HCT116 (cell line): ENCODE results near the gene SDK1. TPM values are rescaled to one million over a fixed set of nuclear protein-coding genes. Genes with fewer than 3 reads are reported as not detected.

Experiments used
- ATAC-seq: fragments of 200-7000 bp; cut with Tn5 transposase; 2 replicates; pipeline ENCODE4 v1.9.1; 2020; ENCODE audit warnings: mild to moderate bottlenecking, moderate library complexity
- BruUV-seq: library from RNA; stranded (reverse); fragments of 400-500 nt; replicated peaks from 2 replicates; lab custom pipeline; 2021; lab: Mats Ljungman, UMichigan
- CTCF ChIA-PET: fragments of 300-600 bp; sonication (Branson Sonifier 250); formaldehyde crosslinking; loops from one replicate; lab custom pipeline; 2021; ENCODE audit warnings: antibody characterized with exemption; lab: Charles Lee
- POLR2A ChIA-PET: fragments of 300-600, 350-600 bp; sonication (Branson Sonifier 250); formaldehyde crosslinking; loops from one replicate; lab custom pipeline; 2021; ENCODE audit warnings: antibody characterized with exemption; lab: Charles Lee
- RAD21 ChIA-PET, 2 experiments: fragments of 300-600 bp; sonication (Branson Sonifier 250); formaldehyde crosslinking; loops; one replicate each; lab custom pipeline; 2023; ENCODE audit warnings: low total read pairs in 2 of 2; ENCODE audit not compliant: uncharacterized antibody in 2 of 2, unreplicated experiment in 2 of 2, low non-redundant PET in 1 of 2; lab: Charles Lee
- DNase-seq: peaks from one replicate; pipeline ENCODE4 v3.0.0-alpha.2; 2010; ENCODE audit warnings: low read depth, low spot score
- H2AFZ ChIP-seq: fragments of 200-600 bp; shearing (Covaris generic), sonication (generic); 2 replicates; pipeline ENCODE4 v1.6.1; 2017; ENCODE audit warnings: low read depth, mixed run types, mixed read lengths, antibody characterized with exemption, low read length; ENCODE audit not compliant: poor library complexity, severe bottlenecking
- H3K27ac ChIP-seq: 2 replicates; pipeline ENCODE4 v1.5.1; 2012; ENCODE audit warnings: low read depth, low read length
- H3K27me3 ChIP-seq: fragments of 200-600 bp; sonication (generic); 2 replicates; pipeline ENCODE4 v1.6.1; 2016; ENCODE audit warnings: mixed run types, low read length, mixed read lengths; ENCODE audit not compliant: insufficient read depth
- H3K36me3 ChIP-seq, 2 experiments: fragments of 200-500 bp in 1 of 2; fragments of 200-600 bp in 1 of 2; sonication (Bioruptor generic) in 1 of 2; sonication (generic) in 1 of 2; 2 replicates each; pipeline versions ENCODE4 v1.5.1 to v1.6.1; 2014 to 2016; ENCODE audit warnings: low read length in 2 of 2, inconsistent platforms in 1 of 2, mixed read lengths in 1 of 2, mixed run types in 1 of 2; ENCODE audit not compliant: insufficient read depth in 2 of 2, control insufficient read depth in 1 of 2
- H3K4me1 ChIP-seq, 2 experiments: fragments of 200-600 bp in 1 of 2; sonication (generic) in 1 of 2; 2 replicates each; pipeline versions ENCODE4 v1.5.1 to v1.6.1; 2012 to 2017; ENCODE audit warnings: low read length in 2 of 2, inconsistent platforms in 1 of 2, mild to moderate bottlenecking in 1 of 2, mixed read lengths in 1 of 2, mixed run types in 1 of 2, moderate library complexity in 1 of 2; ENCODE audit not compliant: insufficient read depth in 2 of 2, control insufficient read depth in 1 of 2
- H3K4me2 ChIP-seq: fragments of 200-600 bp; sonication (generic); 2 replicates; pipeline ENCODE4 v1.6.1; 2017; ENCODE audit warnings: mixed run types, low read length, mixed read lengths
- H3K4me3 ChIP-seq, 2 experiments: fragments of 200-600 bp in 1 of 2; sonication (generic) in 1 of 2; replicated peaks in 1 of 2; 2 replicates each; pipeline ENCODE4 v1.5.1; 2011 to 2016; ENCODE audit warnings: low read length in 2 of 2, control low read depth in 1 of 2, low read depth in 1 of 2, mild to moderate bottlenecking in 1 of 2, mixed read lengths in 1 of 2, mixed run types in 1 of 2
- H3K79me2 ChIP-seq: fragments of 200-600 bp; sonication (generic); 2 replicates; pipeline ENCODE4 v1.6.1; 2017; ENCODE audit warnings: mild to moderate bottlenecking, mixed run types, low read length, moderate library complexity, mixed read lengths; ENCODE audit not compliant: insufficient read depth
- H3K9ac ChIP-seq: fragments of 200-600 bp; sonication (generic); 2 replicates; pipeline ENCODE4 v1.6.1; 2016; ENCODE audit warnings: low read length, mixed read lengths
- H3K9me2 ChIP-seq: fragments of 200-600 bp; sonication (generic), shearing (Covaris generic); 2 replicates; pipeline ENCODE4 v1.6.1; 2017; ENCODE audit warnings: mixed run types, mild to moderate bottlenecking, moderate library complexity; ENCODE audit not compliant: insufficient read depth
- H3K9me3 ChIP-seq, 2 experiments: fragments of 200-500 bp in 1 of 2; fragments of 200-600 bp in 1 of 2; sonication (Bioruptor generic) in 1 of 2; sonication (generic) in 1 of 2; 2 replicates each; pipeline ENCODE4 v1.6.1; 2014 to 2017; ENCODE audit warnings: low read length in 2 of 2, mixed read lengths in 2 of 2, inconsistent platforms in 1 of 2, low read depth in 1 of 2, mild to moderate bottlenecking in 1 of 2, mixed run types in 1 of 2, moderate library complexity in 1 of 2; ENCODE audit not compliant: control insufficient read depth in 1 of 2, insufficient read depth in 1 of 2
- H4K20me1 ChIP-seq: fragments of 200-600 bp; sonication (generic), shearing (Covaris generic); 2 replicates; pipeline ENCODE4 v1.6.1; 2017; ENCODE audit warnings: mixed run types, mild to moderate bottlenecking, moderate library complexity; ENCODE audit not compliant: insufficient read depth
- CEBPB ChIP-seq: IDR thresholded peaks from 2 replicates; pipeline ENCODE4 v1.6.1; 2012; ENCODE audit warnings: low read depth
- EGR1 ChIP-seq: IDR thresholded peaks from 2 replicates; pipeline ENCODE4 v1.6.1; 2012; ENCODE audit warnings: low read depth
- ELF1 ChIP-seq: IDR thresholded peaks from 2 replicates; pipeline ENCODE4 v1.6.1; 2012; ENCODE audit warnings: low read depth, borderline replicate concordance
- EZH2 ChIP-seq: fragments of 200-600 bp; sonication (generic); IDR thresholded peaks from 2 replicates; pipeline ENCODE4 v1.6.1; 2017; ENCODE audit warnings: antibody characterized with exemption, mixed run types
- EZH2phosphoT487 ChIP-seq: fragments of 200-600 bp; IDR thresholded peaks from 2 replicates; pipeline ENCODE4 v1.6.1; 2018; ENCODE audit warnings: antibody characterized with exemption, borderline replicate concordance
- MAX ChIP-seq: IDR thresholded peaks from 2 replicates; pipeline ENCODE4 v1.6.1; 2012
- POLR2A ChIP-seq: IDR thresholded peaks from 2 replicates; pipeline ENCODE4 v1.7.0; 2011; ENCODE audit warnings: borderline replicate concordance; ENCODE audit not compliant: insufficient read depth, insufficient read length; ENCODE audit errors: extremely low read depth
- POLR2AphosphoS5 ChIP-seq: IDR thresholded peaks from 2 replicates; pipeline ENCODE4 v1.6.1; 2011; ENCODE audit warnings: mild to moderate bottlenecking, low read depth, low read length, moderate library complexity
- RAD21 ChIP-seq: IDR thresholded peaks from 2 replicates; pipeline ENCODE4 v1.6.1; 2012; ENCODE audit warnings: low read depth, mild to moderate bottlenecking
- SIN3A ChIP-seq: IDR thresholded peaks from 2 replicates; pipeline ENCODE4 v1.6.1; 2012; ENCODE audit warnings: low read depth
- SP1 ChIP-seq: IDR thresholded peaks from 2 replicates; pipeline ENCODE4 v1.6.1; 2012; ENCODE audit warnings: low read depth
- SRF ChIP-seq: IDR thresholded peaks from 2 replicates; pipeline ENCODE4 v1.6.1; 2012; ENCODE audit warnings: low read depth
- TCF7L2 ChIP-seq: IDR thresholded peaks from 2 replicates; pipeline ENCODE4 v1.7.0; 2011; ENCODE audit warnings: borderline replicate concordance, inconsistent platforms; ENCODE audit not compliant: insufficient read depth, insufficient read length; ENCODE audit errors: extremely low read depth
- YY1 ChIP-seq: IDR thresholded peaks from 2 replicates; pipeline ENCODE4 v1.6.1; 2011; ENCODE audit warnings: low read length, low read depth, moderate library complexity, mild to moderate bottlenecking; ENCODE audit not compliant: insufficient replicate concordance; ENCODE audit errors: extremely low read depth
- ZBTB33 ChIP-seq: IDR thresholded peaks from 2 replicates; pipeline ENCODE4 v1.6.1; 2011; ENCODE audit warnings: mild to moderate bottlenecking, low read length, moderate library complexity; ENCODE audit not compliant: insufficient replicate concordance; ENCODE audit errors: extremely low read depth
- ZFX ChIP-seq: fragments of 450-650 bp; IDR thresholded peaks from 2 replicates; pipeline ENCODE4 v1.6.1; 2017
- intact Hi-C: fragments of 100-400 bp; cut with micrococcal nuclease; formaldehyde crosslinking; loops from 2 replicates; pipeline ENCODE4 v1.10.0; 2022
- total RNA-seq: library from RNA; stranded (reverse); gene quantifications from one replicate; pipeline ENCODE4 v1.2.1, GENCODE V29; 2021; ENCODE audit not compliant: unreplicated experiment

Gene SDK1
- total RNA-seq, 1 experiment from 2014 or later: 0.05 TPM

GRCh38 chr7:4137552-4137951 is 836.5 kb downstream of the SDK1 start:
- BruUV-seq: no TSS peak
- no peak overlapping the region for H3K4me3 ChIP-seq
- H3K9me2 ChIP-seq: no peaks in the 10 kb centered on the region
- no peaks in the 10 kb centered on the region for H4K20me1 ChIP-seq
- no peak for ATAC-seq
- POLR2A ChIA-PET: no interaction called here
- CTCF ChIA-PET: no interaction called here
- intact Hi-C loops: no loop called here
- H2AFZ ChIP-seq: no peak overlapping the region
- H3K79me2 ChIP-seq: no peaks in the 10 kb centered on the region
- no peaks in the 10 kb centered on the region for H3K4me1 ChIP-seq
- RAD21 ChIA-PET: no interaction called here
- H3K27ac ChIP-seq: no peak overlapping the region
- H3K9me3 ChIP-seq: no peaks in the 10 kb centered on the region
- H3K4me2 ChIP-seq: no peak overlapping the region
- H3K27me3 ChIP-seq: no peaks in the 10 kb centered on the region
- H3K9ac ChIP-seq: no peak overlapping the region
- no peaks in the 10 kb centered on the region for H3K36me3 ChIP-seq
- TF ChIP-seq POLR2A (no peak), SIN3A (no peak), TCF7L2 (no peak), EZH2 (no peak), ZBTB33 (no peak), YY1 (no peak), RAD21 (no peak), CEBPB (no peak), SRF (no peak)
- no peak for DNase-seq

GRCh38 chr7:4138866-4139265 is 837.8 kb downstream of the SDK1 start:
- H3K4me2 ChIP-seq: no peak overlapping the region
- BruUV-seq: no TSS peak
- H3K4me3 ChIP-seq: no peak overlapping the region
- H3K9me2 ChIP-seq: no peaks in the 10 kb centered on the region
- H2AFZ ChIP-seq: no peak overlapping the region
- CTCF ChIA-PET: no interaction called here
- RAD21 ChIA-PET: no interaction called here
- H3K36me3 ChIP-seq: no peaks in the 10 kb centered on the region
- no peak overlapping the region for H3K27ac ChIP-seq
- H3K9ac ChIP-seq: no peak overlapping the region
- no peaks in the 10 kb centered on the region for H3K4me1 ChIP-seq
- DNase-seq: no peak
- no peaks in the 10 kb centered on the region for H4K20me1 ChIP-seq
- POLR2A ChIA-PET: no interaction called here
- no peaks in the 10 kb centered on the region for H3K9me3 ChIP-seq
- H3K27me3 ChIP-seq: no peaks in the 10 kb centered on the region
- no peaks in the 10 kb centered on the region for H3K79me2 ChIP-seq
- ATAC-seq: no peak
- intact Hi-C loops: no loop called here
- no peak for TF ChIP-seq POLR2AphosphoS5
- TF ChIP-seq ZBTB33: no peak
- no peak for TF ChIP-seq ZFX
- no peak for TF ChIP-seq YY1
- no peak for TF ChIP-seq ELF1
- no peak for TF ChIP-seq CEBPB
- no peak for TF ChIP-seq EZH2phosphoT487
- TF ChIP-seq EGR1: no peak
- no peak for TF ChIP-seq POLR2A
- TF ChIP-seq MAX: no peak
- TF ChIP-seq SP1: no peak
